ENCODE results near the gene ZNF134. TPM values are rescaled to one million over a fixed set of nuclear protein-coding genes. Genes with fewer than 3 reads are reported as not detected.

ZNF134 gene
- total RNA-seq, 1 experiment from 2014 or later: 52.5 TPM

DNA sequence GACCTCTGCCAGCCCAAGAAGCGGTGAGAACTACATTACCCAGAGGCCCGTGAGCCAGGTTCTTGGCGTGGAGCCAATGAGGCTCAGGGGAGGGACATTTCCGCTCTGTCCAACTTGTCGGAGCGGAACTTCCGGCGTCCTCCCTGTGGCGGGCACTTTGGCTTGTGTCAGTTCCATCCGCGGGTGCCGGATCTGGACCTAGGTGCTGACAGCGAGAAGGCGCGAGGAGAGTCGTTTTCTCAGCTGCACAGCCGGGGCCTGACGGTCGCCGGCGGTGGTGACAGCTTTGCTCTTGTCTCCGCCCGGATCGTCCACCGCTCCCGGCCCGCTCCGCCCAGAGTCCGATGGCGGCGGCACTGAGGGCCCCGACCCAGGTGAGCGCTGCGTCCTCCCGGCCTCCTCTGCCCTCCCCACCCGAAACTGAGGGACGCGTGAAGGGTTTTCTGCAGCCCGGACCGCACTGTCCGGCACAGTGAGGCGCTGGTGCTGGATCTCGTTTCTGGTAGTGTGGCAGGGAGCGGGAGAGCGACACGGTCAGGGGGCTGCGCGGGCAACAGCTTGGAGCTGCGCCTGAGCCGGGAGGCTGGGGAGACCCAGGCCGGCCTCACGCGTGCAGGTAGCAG lies 14.2 kb upstream of the ZNF134 start, which contains the start of gene ZNF530:
ZNF530 (plus strand) TSS at position 125 of the 623 bp plus-strand sequence. CDS start 4,461 bp downstream, outside the sequence.
- H3K27ac Mint-ChIP-seq: no peak within 1 kb of the TSS
- H3K27me3 Mint-ChIP-seq (ENCODE audit: low read depth): peaks cover 7% of the 10 kb centered on the region
- peaks cover 11% of the 10 kb centered on the region for H3K9me3 Mint-ChIP-seq
- peaks cover 9% of the 10 kb centered on the region for H3K4me1 Mint-ChIP-seq
- peaks cover 11% of the 10 kb centered on the region for H3K36me3 Mint-ChIP-seq
- CTCF ChIA-PET: interaction anchor here (1.0 to 1.4 kb wide), 4 partner anchors 14 to 82 kb away, joined by 3 to 4 read pairs (median 4); partner anchors contain the start of genes ZNF134 and ZNF551
- H3K4me3 Mint-ChIP-seq: peak within 1 kb of the TSS; percentile 81
- TF ChIP-seq, protein P1, sequence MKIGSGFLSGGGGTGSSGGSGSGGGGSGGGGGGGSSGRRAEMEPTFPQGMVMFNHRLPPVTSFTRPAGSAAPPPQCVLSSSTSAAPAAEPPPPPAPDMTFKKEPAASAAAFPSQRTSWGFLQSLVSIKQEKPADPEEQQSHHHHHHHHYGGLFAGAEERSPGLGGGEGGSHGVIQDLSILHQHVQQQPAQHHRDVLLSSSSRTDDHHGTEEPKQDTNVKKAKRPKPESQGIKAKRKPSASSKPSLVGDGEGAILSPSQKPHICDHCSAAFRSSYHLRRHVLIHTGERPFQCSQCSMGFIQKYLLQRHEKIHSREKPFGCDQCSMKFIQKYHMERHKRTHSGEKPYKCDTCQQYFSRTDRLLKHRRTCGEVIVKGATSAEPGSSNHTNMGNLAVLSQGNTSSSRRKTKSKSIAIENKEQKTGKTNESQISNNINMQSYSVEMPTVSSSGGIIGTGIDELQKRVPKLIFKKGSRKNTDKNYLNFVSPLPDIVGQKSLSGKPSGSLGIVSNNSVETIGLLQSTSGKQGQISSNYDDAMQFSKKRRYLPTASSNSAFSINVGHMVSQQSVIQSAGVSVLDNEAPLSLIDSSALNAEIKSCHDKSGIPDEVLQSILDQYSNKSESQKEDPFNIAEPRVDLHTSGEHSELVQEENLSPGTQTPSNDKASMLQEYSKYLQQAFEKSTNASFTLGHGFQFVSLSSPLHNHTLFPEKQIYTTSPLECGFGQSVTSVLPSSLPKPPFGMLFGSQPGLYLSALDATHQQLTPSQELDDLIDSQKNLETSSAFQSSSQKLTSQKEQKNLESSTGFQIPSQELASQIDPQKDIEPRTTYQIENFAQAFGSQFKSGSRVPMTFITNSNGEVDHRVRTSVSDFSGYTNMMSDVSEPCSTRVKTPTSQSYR (CRISPR knock-in tag; IDR thresholded peaks at IDR 0.05): no peak
- TF ChIP-seq MYBL2 (CRISPR knock-in tag; IDR thresholded peaks at IDR 0.05) (0 out of 2 replicates have a peak, but pooled peaks have one; percentile 19), ETV6 (CRISPR knock-in tag; IDR thresholded peaks at IDR 0.05) (0 out of 2 replicates have a peak, but pooled peaks have one; percentile 62), ELF4 (CRISPR knock-in tag; IDR thresholded peaks at IDR 0.05; ENCODE audit: low read depth) (no peak), NFYB (CRISPR knock-in tag; conservative IDR thresholded peaks at IDR 0.05; ENCODE audit: low read depth) (peak; percentile 87), NFE2L1 (CRISPR knock-in tag; IDR thresholded peaks at IDR 0.05) (peak; percentile 28; the same call in 1 of the 2 replicates), SMAD3 (CRISPR knock-in tag; IDR thresholded peaks at IDR 0.05; ENCODE audit: borderline replicate concordance) (no peak; the same call in 1 of the 2 replicates), CREM (CRISPR knock-in tag; IDR thresholded peaks at IDR 0.05) (peak; percentile 56; the same call in 1 of the 2 replicates), GABPB1 (CRISPR knock-in tag; IDR thresholded peaks at IDR 0.05) (peak; percentile 72), TEAD1 (CRISPR knock-in tag; IDR thresholded peaks at IDR 0.05) (0 out of 2 replicates have a peak, but pooled peaks have one; percentile 21), SP1 (CRISPR knock-in tag; conservative IDR thresholded peaks at IDR 0.05) (peak; percentile 75)
- TF ChIP-seq, protein P2, sequence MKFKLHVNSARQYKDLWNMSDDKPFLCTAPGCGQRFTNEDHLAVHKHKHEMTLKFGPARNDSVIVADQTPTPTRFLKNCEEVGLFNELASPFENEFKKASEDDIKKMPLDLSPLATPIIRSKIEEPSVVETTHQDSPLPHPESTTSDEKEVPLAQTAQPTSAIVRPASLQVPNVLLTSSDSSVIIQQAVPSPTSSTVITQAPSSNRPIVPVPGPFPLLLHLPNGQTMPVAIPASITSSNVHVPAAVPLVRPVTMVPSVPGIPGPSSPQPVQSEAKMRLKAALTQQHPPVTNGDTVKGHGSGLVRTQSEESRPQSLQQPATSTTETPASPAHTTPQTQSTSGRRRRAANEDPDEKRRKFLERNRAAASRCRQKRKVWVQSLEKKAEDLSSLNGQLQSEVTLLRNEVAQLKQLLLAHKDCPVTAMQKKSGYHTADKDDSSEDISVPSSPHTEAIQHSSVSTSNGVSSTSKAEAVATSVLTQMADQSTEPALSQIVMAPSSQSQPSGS (CRISPR knock-in tag; IDR thresholded peaks at IDR 0.05; ENCODE audit: borderline replicate concordance, low read depth): no peak
- TF ChIP-seq, protein P3, sequence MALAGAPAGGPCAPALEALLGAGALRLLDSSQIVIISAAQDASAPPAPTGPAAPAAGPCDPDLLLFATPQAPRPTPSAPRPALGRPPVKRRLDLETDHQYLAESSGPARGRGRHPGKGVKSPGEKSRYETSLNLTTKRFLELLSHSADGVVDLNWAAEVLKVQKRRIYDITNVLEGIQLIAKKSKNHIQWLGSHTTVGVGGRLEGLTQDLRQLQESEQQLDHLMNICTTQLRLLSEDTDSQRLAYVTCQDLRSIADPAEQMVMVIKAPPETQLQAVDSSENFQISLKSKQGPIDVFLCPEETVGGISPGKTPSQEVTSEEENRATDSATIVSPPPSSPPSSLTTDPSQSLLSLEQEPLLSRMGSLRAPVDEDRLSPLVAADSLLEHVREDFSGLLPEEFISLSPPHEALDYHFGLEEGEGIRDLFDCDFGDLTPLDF (CRISPR knock-in tag; IDR thresholded peaks at IDR 0.05): peak; percentile 21; the same call in 1 of the 2 replicates
- TF ChIP-seq, protein P4, sequence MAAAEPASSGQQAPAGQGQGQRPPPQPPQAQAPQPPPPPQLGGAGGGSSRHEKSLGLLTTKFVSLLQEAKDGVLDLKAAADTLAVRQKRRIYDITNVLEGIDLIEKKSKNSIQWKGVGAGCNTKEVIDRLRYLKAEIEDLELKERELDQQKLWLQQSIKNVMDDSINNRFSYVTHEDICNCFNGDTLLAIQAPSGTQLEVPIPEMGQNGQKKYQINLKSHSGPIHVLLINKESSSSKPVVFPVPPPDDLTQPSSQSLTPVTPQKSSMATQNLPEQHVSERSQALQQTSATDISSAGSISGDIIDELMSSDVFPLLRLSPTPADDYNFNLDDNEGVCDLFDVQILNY (CRISPR knock-in tag; IDR thresholded peaks at IDR 0.05): peak; percentile 72; the same call in 1 of the 2 replicates
- TF ChIP-seq, protein P5, sequence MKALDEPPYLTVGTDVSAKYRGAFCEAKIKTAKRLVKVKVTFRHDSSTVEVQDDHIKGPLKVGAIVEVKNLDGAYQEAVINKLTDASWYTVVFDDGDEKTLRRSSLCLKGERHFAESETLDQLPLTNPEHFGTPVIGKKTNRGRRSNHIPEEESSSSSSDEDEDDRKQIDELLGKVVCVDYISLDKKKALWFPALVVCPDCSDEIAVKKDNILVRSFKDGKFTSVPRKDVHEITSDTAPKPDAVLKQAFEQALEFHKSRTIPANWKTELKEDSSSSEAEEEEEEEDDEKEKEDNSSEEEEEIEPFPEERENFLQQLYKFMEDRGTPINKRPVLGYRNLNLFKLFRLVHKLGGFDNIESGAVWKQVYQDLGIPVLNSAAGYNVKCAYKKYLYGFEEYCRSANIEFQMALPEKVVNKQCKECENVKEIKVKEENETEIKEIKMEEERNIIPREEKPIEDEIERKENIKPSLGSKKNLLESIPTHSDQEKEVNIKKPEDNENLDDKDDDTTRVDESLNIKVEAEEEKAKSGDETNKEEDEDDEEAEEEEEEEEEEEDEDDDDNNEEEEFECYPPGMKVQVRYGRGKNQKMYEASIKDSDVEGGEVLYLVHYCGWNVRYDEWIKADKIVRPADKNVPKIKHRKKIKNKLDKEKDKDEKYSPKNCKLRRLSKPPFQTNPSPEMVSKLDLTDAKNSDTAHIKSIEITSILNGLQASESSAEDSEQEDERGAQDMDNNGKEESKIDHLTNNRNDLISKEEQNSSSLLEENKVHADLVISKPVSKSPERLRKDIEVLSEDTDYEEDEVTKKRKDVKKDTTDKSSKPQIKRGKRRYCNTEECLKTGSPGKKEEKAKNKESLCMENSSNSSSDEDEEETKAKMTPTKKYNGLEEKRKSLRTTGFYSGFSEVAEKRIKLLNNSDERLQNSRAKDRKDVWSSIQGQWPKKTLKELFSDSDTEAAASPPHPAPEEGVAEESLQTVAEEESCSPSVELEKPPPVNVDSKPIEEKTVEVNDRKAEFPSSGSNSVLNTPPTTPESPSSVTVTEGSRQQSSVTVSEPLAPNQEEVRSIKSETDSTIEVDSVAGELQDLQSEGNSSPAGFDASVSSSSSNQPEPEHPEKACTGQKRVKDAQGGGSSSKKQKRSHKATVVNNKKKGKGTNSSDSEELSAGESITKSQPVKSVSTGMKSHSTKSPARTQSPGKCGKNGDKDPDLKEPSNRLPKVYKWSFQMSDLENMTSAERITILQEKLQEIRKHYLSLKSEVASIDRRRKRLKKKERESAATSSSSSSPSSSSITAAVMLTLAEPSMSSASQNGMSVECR (CRISPR knock-in tag; IDR thresholded peaks at IDR 0.05; ENCODE audit: borderline replicate concordance): peak; percentile 76; the same call in 1 of the 2 replicates
- DNase-seq (ENCODE audit: low spot score) (peak; percentile 91), ATAC-seq (peak; percentile 100)
- POLR2A ChIA-PET: interaction anchor here (1.2 kb wide), 1 partner anchor 17 kb away, joined by 3 read pairs; no protein-coding TSS in a partner anchor
